ENCODE measurements around the gene PLXNA1.

DNA sequence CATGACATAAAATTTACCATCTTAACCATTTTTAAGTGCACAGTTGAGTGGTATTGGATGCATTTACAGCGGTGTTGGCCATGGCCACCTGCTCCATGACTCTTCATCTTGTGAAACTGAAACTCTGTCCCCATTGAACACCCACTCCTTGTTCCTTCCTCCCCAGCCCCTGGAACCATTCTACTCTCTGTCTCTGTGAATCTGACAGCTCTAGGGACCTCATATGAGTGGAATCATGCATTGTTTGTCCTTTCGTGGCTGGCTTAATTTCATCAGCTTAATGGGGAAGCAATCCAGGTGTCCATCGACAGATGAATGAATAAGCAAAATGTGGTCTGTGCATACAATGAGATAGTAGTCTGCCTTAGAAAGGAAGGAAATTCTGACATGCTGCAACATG lies 42.5 kb downstream of the PLXNA1 start:
- TF ChIP-seq EP300 (IDR thresholded peaks at IDR 0.05) = no peak
- TF ChIP-seq, protein P1, sequence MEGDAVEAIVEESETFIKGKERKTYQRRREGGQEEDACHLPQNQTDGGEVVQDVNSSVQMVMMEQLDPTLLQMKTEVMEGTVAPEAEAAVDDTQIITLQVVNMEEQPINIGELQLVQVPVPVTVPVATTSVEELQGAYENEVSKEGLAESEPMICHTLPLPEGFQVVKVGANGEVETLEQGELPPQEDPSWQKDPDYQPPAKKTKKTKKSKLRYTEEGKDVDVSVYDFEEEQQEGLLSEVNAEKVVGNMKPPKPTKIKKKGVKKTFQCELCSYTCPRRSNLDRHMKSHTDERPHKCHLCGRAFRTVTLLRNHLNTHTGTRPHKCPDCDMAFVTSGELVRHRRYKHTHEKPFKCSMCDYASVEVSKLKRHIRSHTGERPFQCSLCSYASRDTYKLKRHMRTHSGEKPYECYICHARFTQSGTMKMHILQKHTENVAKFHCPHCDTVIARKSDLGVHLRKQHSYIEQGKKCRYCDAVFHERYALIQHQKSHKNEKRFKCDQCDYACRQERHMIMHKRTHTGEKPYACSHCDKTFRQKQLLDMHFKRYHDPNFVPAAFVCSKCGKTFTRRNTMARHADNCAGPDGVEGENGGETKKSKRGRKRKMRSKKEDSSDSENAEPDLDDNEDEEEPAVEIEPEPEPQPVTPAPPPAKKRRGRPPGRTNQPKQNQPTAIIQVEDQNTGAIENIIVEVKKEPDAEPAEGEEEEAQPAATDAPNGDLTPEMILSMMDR (IDR thresholded peaks at IDR 0.05) = no peak
- TF ChIP-seq POLR2A (IDR thresholded peaks at IDR 0.05) = no peak

Measured in ovary (tissue), 3 donors.